B cell (primary cell): Measurements from ENCODE around the gene JARID2. TPM values are rescaled to one million over a fixed set of nuclear protein-coding genes. Genes with fewer than 3 reads are reported as not detected.

Source experiments
- ATAC-seq: fragments of 200-7000 bp; cut with Tn5 transposase; one replicate; pipeline ENCODE4 v1.10.0; 2021; ENCODE audit warnings: low read depth, mild to moderate bottlenecking, moderate number of reproducible peaks, moderate library complexity
- CTCF ChIA-PET: fragments of 350-600 bp; sonication (Branson Sonifier 250); formaldehyde crosslinking; loops from one replicate; lab custom pipeline; 2021; ENCODE audit warnings: antibody characterized with exemption, inconsistent platforms; lab: Charles Lee
- POLR2A ChIA-PET: fragments of 350-600 bp; sonication (Branson Sonifier 250); formaldehyde crosslinking; loops from one replicate; lab custom pipeline; 2021; ENCODE audit warnings: antibody characterized with exemption; lab: Charles Lee
- DNase-seq: peaks from one replicate; pipeline ENCODE4 v3.0.0; 2013
- H2AFZ ChIP-seq: 2 replicates; pipeline ENCODE4 v1.6.1; 2012; ENCODE audit warnings: mild to moderate bottlenecking, low read depth, low read length; ENCODE audit not compliant: insufficient read depth, poor library complexity, severe bottlenecking
- H3K27ac ChIP-seq, 2 donors: 1 replicate in 1 of 2; 2 replicates in 1 of 2; pipeline ENCODE4 v1.5.1; 2012 to 2013; ENCODE audit warnings: low read length in 2 of 2, mild to moderate bottlenecking in 2 of 2, moderate library complexity in 1 of 2
- H3K27me3 ChIP-seq, 4 experiments: fragments of 200-600 bp in 1 of 4; sonication (generic) in 1 of 4; replicated peaks in 1 of 4; 1 replicate in 2 of 4; 2 replicates in 2 of 4; pipeline versions ENCODE4 v1.6.1 to v1.7.0; 2013 to 2016; ENCODE audit warnings: low read length in 3 of 4, mild to moderate bottlenecking in 2 of 4, mixed read lengths in 1 of 4, moderate library complexity in 1 of 4; ENCODE audit not compliant: insufficient read depth in 4 of 4, control insufficient read depth in 3 of 4; ENCODE audit errors: control extremely low read depth in 1 of 4
- H3K36me3 ChIP-seq, 2 experiments: replicated peaks in 1 of 2; 1 replicate in 1 of 2; 2 replicates in 1 of 2; pipeline versions ENCODE4 v1.6.1 to v1.7.1; 2013; ENCODE audit warnings: low read length in 1 of 2; ENCODE audit not compliant: insufficient read depth in 2 of 2, control insufficient read depth in 1 of 2; ENCODE audit errors: control extremely low read depth in 1 of 2, extremely low read depth in 1 of 2
- H3K4me1 ChIP-seq, 2 donors: fragments of 200-600 bp in 1 of 2; sonication (generic) in 1 of 2; 1 replicate in 1 of 2; 2 replicates in 1 of 2; pipeline versions ENCODE4 v1.5.1 to v1.6.1; 2013 to 2017; ENCODE audit warnings: low read length in 2 of 2; ENCODE audit not compliant: control insufficient read depth in 2 of 2, insufficient read depth in 2 of 2
- H3K4me2 ChIP-seq: replicated peaks from 2 replicates; pipeline ENCODE3; 2012; ENCODE audit warnings: mild to moderate bottlenecking, low read depth, low read length; ENCODE audit not compliant: poor library complexity, severe bottlenecking
- H3K4me3 ChIP-seq, 5 experiments: fragments of 200-600 bp in 1 of 5; sonication (generic) in 1 of 5; 1 replicate in 3 of 5; 2 replicates in 2 of 5; pipeline versions ENCODE4 v1.5.1 to v1.7.0; 2011 to 2016; ENCODE audit warnings: low read length in 4 of 5, mild to moderate bottlenecking in 4 of 5, low read depth in 2 of 5, control low read depth in 1 of 5, moderate library complexity in 1 of 5; ENCODE audit not compliant: insufficient read depth in 1 of 5; ENCODE audit errors: control extremely low read depth in 1 of 5, extremely low read depth in 1 of 5
- H3K79me2 ChIP-seq: fragments of 200-600 bp; sonication (generic); one replicate; pipeline ENCODE4 v1.6.0; 2016; ENCODE audit warnings: low read length; ENCODE audit not compliant: control insufficient read depth, insufficient read depth
- H3K9ac ChIP-seq: fragments of 200-600 bp; sonication (generic); 2 replicates; pipeline ENCODE4 v1.6.1; 2017; ENCODE audit warnings: mild to moderate bottlenecking, low read length, moderate library complexity
- H3K9me3 ChIP-seq, 3 donors: one replicate each; pipeline versions ENCODE4 v1.6.1 to v1.7.1; 2013; ENCODE audit warnings: low read length in 2 of 3; ENCODE audit not compliant: control insufficient read depth in 2 of 3, insufficient read depth in 1 of 3; ENCODE audit errors: control extremely low read depth in 1 of 3
- H4K20me1 ChIP-seq: 2 replicates; pipeline ENCODE4 v1.6.0; 2012; ENCODE audit warnings: mild to moderate bottlenecking, low read length; ENCODE audit not compliant: insufficient read depth, control insufficient read depth, poor library complexity, severe bottlenecking
- H3K27ac Mint-ChIP-seq: one replicate; pipeline ENCODE4 v1.8.0; 2021; ENCODE audit warnings: mixed read lengths
- H3K27me3 Mint-ChIP-seq: one replicate; pipeline ENCODE4 v1.8.0; 2021; ENCODE audit warnings: mixed read lengths
- H3K4me1 Mint-ChIP-seq: one replicate; pipeline ENCODE4 v1.8.0; 2021; ENCODE audit warnings: mixed read lengths
- H3K4me3 Mint-ChIP-seq: one replicate; pipeline ENCODE4 v1.8.0; 2021; ENCODE audit warnings: mixed read lengths
- H3K9me3 Mint-ChIP-seq: one replicate; pipeline ENCODE4 v1.8.0; 2022; ENCODE audit warnings: mixed read lengths; ENCODE audit not compliant: insufficient read depth
- CTCF ChIP-seq: fragments of 200-600 bp; IDR thresholded peaks from one replicate; pipeline ENCODE4 v1.8.0; 2022; ENCODE audit warnings: antibody characterized with exemption, mild to moderate bottlenecking
- EZH2 ChIP-seq: IDR thresholded peaks from 2 replicates; pipeline ENCODE4 v1.6.1; 2012; ENCODE audit warnings: borderline replicate concordance, low read depth, mild to moderate bottlenecking, moderate library complexity, low read length; ENCODE audit not compliant: insufficient read depth, poor library complexity, severe bottlenecking
- WGBS: methylation state at CpG from one replicate; pipeline ENCODE4 v1.1.5; 2013; ENCODE audit warnings: missing lambda C conversion rate; ENCODE audit not compliant: insufficient coverage; 5-methylcytosine and 5-hydroxymethylcytosine counted together
- intact Hi-C: fragments of 100-400 bp; cut with micrococcal nuclease; formaldehyde crosslinking; loops from one replicate; pipeline ENCODE4 v1.10.0; 2022
- polyA plus RNA-seq: library from polyadenylated mRNA; depleted of rRNA; stranded (reverse); fragments of >200 nt; gene quantifications from 2 replicates; pipeline ENCODE4 v1.2.3, GENCODE V29; 2012
- total RNA-seq, 2 donors: library from RNA; stranded (reverse); fragments of 120-200 nt in 1 of 2; gene quantifications; 1 replicate in 1 of 2; 2 replicates in 1 of 2; pipeline versions ENCODE4 v1.2.3 to v1.2.4, GENCODE V29; 2013 to 2022

Gene JARID2
- total and polyA plus RNA-seq, 2 donors (not counting 1 experiment from before 2014, with no cell fraction given) = 11.0 to 58.1 TPM

- POLR2A ChIA-PET = no interaction called here
- Histone ChIP-seq H3K9ac (peak overlapping the region; percentile 36), H3K36me3 (no peaks in the 10 kb centered on the region), H3K9me3 (no peaks in the 10 kb centered on the region), H3K4me3 (peak overlapping the region in 1 of 5 experiments; percentile 11), H3K79me2 (peaks cover 97% of the 10 kb centered on the region), H3K27ac (peak overlapping the region in 1 of 2 donors; percentile 74), H2AFZ (no peak overlapping the region), H3K4me1 (peaks cover 57 to 69% of the 10 kb centered on the region in 2 donors), H3K27me3 (no peaks in the 10 kb centered on the region), H3K4me2 (peak overlapping the region; percentile 70), H4K20me1 (peaks cover 68% of the 10 kb centered on the region)
- H3K4me3 Mint-ChIP-seq = peak overlapping the region; percentile 58
- no peaks in the 10 kb centered on the region for H3K9me3 Mint-ChIP-seq
- intact Hi-C loops = loop anchor here (2.0 kb wide), 1 partner anchor 13 kb away; no protein-coding TSS in a partner anchor
- TF ChIP-seq CTCF (no peak), EZH2 (no peak)
- CTCF ChIA-PET = no interaction called here
- no peak for ATAC-seq
- H3K27me3 Mint-ChIP-seq = no peaks in the 10 kb centered on the region
- WGBS = no CpG with 5 or more reads among the region's 3 CpGs
- H3K27ac Mint-ChIP-seq = no peak overlapping the region
- peaks cover 86% of the 10 kb centered on the region for H3K4me1 Mint-ChIP-seq
- DNase-seq = no peak
Measured at GRCh38 chr6:15341311-15342001, 95.6 kb downstream of the JARID2 start.

DNA sequence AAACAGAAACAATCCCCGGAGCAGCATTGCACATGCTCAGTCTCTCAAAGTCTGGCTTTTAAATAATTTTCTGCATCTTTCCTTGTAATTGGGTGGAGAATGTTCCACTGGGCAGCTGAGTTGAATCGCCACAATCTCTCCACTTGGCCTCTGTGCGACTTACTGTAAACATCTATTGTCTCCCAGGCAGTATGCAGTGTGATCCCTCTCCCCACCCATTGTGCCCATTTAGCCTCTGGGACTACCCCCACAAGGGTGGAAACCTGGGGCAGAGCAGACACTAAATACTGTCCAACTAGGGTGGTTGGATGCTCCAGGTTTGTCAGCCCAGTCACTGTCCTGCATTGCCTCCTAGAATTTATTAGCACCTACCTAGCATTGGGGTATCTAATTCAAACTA, 96.2 kb downstream of the JARID2 start:
- no peak overlapping the region for H3K4me3 ChIP-seq
- no peak overlapping the region for H3K9ac ChIP-seq
- ATAC-seq = no peak
- no peaks in the 10 kb centered on the region for H3K9me3 ChIP-seq
- WGBS = 100% methylated on average over 1 of the region's 3 CpGs
- CTCF ChIA-PET = no interaction called here
- intact Hi-C loops = no loop called here
- H3K4me2 ChIP-seq = no peak overlapping the region
- Mint-ChIP-seq H3K4me3 (no peak overlapping the region), H3K27me3 (no peaks in the 10 kb centered on the region), H3K4me1 (peaks cover 84% of the 10 kb centered on the region), H3K27ac (no peak overlapping the region), H3K9me3 (no peaks in the 10 kb centered on the region)
- no peaks in the 10 kb centered on the region for H3K36me3 ChIP-seq
- peaks cover 66% of the 10 kb centered on the region for H4K20me1 ChIP-seq
- peak overlapping the region in 1 of 2 donors; percentile 74 for H3K27ac ChIP-seq
- H2AFZ ChIP-seq = no peak overlapping the region
- no peak for DNase-seq
- POLR2A ChIA-PET = no interaction called here
- H3K79me2 ChIP-seq = peaks cover 97% of the 10 kb centered on the region
- no peaks in the 10 kb centered on the region for H3K27me3 ChIP-seq
- peaks cover 50 to 62% of the 10 kb centered on the region in 2 donors for H3K4me1 ChIP-seq
- no peak for TF ChIP-seq CTCF
- TF ChIP-seq EZH2 = no peak
